GM12874 (cell line): ENCODE data around the gene MAST4.

Source experiments
- TF ChIP-seq, protein P1 (sequence below): IDR thresholded peaks from 2 replicates; pipeline ENCODE4 v1.5.1; 2011; ENCODE audit warnings: low read depth, mild to moderate bottlenecking, control low read depth, low read length, moderate library complexity; ENCODE audit not compliant: insufficient read depth

Gene MAST4

DNA sequence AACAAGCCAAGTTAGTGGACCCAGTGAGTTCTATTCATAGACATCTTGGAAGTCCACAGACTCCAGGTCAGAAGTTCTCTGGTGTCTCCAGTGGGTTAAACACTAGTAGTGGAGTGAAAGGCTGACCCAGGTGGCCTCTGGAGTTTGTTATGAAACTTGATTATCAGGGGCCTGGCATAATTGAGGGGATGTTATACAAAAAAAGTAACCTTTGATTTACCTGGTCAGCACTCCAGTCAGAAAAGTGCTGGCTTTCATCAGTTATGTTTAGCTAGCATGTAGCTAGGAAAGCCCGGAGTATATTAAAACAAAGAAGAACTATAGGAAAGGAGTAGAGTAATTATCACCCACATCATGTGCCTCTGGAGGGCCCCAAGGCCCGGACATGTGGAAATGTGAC lies 429.3 kb downstream of the MAST4 start:
- TF ChIP-seq, protein P1, sequence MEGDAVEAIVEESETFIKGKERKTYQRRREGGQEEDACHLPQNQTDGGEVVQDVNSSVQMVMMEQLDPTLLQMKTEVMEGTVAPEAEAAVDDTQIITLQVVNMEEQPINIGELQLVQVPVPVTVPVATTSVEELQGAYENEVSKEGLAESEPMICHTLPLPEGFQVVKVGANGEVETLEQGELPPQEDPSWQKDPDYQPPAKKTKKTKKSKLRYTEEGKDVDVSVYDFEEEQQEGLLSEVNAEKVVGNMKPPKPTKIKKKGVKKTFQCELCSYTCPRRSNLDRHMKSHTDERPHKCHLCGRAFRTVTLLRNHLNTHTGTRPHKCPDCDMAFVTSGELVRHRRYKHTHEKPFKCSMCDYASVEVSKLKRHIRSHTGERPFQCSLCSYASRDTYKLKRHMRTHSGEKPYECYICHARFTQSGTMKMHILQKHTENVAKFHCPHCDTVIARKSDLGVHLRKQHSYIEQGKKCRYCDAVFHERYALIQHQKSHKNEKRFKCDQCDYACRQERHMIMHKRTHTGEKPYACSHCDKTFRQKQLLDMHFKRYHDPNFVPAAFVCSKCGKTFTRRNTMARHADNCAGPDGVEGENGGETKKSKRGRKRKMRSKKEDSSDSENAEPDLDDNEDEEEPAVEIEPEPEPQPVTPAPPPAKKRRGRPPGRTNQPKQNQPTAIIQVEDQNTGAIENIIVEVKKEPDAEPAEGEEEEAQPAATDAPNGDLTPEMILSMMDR, result no peak

DNA sequence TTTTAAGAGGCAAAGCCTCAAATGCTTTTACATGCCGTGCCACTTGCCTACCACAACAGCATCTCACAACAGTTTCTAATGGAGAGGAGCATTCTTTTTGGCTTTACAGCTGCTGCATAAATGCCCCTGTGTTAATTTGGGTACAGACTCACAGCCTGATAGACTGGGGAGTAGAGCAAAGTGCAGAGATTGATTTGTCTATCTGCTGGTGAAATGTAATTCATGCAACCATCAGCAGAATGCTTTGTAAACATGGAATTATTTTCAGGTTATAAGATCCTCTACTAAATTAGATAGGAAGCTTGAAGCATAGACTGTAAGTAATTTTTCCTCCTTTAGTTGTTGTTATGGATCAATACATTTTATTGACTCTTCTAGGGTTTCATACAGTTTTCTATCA lies 430.1 kb downstream of the MAST4 start:
- TF ChIP-seq, protein P1, result no peak

DNA sequence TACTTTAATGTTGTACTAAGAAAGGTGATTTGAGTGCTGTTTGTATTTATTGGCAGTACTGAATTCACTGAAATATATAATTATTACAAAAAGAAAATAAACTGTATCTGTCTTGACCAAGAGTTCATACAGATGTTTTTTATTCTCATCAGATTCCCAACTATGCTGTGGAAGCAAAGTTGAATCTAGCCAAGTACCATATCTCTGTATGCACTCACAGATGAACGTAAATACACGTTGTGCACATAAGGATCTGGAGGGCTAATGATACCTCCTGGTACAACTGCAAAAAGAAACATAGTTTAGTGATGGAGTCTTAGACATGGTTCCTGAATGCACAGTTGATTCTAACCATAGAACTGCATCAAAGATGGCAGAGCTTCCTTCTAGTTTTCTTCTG lies 431.0 kb downstream of the MAST4 start:
- TF ChIP-seq, protein P1, result no peak

DNA sequence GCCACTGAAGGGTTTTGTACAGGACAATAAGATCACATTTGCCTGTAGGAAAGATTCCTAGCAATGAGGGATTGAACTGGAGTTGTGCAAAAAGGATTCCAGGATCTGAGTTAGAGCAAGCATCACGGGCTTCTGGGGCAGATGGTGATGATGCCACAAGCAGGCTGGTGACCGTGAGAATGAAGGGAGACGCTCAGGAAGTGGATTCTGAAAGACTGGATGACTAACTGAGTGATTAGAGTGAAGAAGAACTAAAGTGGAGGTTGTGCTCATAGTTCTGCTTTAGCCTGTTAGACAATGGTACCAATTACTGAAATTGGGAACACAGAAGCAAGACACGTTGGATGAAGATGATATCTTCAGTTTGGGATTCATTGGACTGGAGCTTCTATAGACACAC lies 432.2 kb downstream of the MAST4 start:
- TF ChIP-seq, protein P1, result no peak

DNA sequence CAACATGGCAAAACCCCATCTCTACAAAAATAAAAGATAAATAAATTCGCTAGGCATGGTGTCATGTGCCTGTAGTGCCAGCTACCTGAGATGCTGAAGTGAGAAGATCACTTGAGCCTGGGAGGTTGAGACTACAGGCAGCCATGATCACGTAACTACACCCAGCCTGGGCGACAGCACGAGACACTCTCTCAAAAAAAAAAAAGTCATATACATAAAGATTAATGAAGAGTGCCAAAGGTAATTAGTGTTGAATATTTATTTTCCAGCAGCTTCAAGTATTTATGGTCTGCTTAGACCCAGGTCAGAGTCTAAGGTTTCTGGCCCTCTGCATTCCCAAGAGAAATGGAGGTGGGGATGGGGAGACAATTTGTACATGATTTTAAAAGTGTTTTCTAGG lies 432.7 kb downstream of the MAST4 start:
- TF ChIP-seq, protein P1, result no peak

DNA sequence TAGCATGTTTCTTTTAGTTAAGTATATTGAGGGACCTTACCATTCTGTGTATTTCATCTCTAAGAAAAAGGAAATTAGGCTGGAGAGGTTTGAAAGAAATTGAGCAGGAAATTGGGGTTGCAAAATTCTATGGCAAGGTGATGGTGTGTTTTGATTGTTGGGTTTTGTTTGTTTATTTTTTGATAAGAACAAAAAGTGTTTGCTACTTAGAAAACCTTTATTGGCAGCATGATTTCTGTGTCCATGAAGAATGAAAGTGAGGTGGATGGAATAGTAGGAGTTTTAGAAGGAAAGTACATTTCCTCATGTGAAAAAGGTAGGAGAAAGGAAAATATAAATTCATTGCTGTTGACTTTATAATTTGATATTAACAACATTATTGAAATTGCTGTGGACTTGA lies 433.3 kb downstream of the MAST4 start:
- TF ChIP-seq, protein P1, result no peak

DNA sequence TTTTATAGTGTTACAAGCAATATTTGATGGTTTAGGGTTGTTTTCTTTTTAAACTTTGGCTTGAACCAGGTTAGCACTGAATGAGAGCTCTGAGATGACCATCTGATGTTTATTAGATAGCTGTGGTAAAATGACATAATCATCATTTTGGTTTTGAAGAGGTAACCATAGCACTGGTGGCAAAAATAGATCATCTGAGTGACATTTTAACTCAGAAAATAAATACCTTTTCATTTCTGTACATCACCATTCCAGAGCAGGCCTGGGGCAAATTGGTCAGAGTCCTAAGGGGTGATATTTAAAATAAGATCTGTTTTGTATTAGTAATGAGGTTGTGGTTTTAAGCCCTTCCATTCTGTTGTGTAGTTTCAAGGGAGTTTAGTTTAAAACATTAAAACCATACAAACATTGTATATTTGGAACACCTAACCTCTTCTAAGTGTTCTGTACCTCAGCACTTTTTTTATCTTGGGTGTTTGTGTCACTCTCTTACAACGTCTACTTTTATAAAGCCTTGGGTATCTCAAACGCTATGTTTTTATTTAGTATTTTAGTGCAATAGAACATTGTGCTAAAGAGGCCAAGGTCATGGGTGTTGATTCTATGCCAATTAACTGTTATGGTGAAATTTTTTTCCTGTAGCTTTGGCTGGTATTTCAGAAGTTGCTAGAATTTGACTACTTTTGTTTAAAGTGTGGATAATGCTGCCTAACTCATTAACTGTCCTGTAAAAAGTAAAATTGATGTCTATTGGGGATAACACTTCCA lies 434.3 kb downstream of the MAST4 start:
- TF ChIP-seq, protein P1, result no peak

DNA sequence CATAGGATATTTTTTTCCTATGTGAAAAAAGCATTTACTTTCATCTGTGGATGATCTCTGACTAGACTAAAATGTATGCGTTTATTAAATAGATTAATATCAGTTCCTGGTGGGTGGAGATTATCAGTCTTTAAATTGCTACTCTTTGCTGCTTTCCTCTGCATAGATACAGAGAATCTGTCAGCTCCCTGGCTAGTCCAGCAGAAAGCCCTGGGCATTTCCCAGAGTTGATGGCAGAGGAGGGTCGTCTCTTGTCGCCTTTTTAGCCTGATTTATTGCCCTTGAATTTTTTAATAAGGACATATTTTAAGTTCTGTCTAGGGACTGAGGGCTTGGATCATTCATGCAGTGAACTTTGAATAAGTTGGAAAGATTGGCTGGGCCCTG lies 434.9 kb downstream of the MAST4 start:
- TF ChIP-seq, protein P1, result no peak
